HFF-Myc (cell line): Measurements from ENCODE around the gene PLEKHM1.
"Not testable (repeated sequence)": the region's sequence is repeated elsewhere in the genome, so short reads cannot be mapped to it uniquely, and the experiment has no call there.

Experiments
- DNase-seq: peaks from one replicate; pipeline ENCODE4 v3.0.0-alpha.2; 2011; ENCODE audit warnings: low read depth; ENCODE audit errors: extremely low read depth
- H3K4me3 ChIP-seq: replicated peaks from 2 replicates; pipeline ENCODE4 v1.5.1; 2011; ENCODE audit warnings: low read depth, mild to moderate bottlenecking, control low read depth, low read length
- TF ChIP-seq, protein P1 (sequence below): IDR thresholded peaks from 2 replicates; pipeline ENCODE4 v1.5.1; 2012; ENCODE audit warnings: mild to moderate bottlenecking, low read depth, low read length, control low read depth; ENCODE audit errors: missing control alignments

The PLEKHM1 gene

DNA sequence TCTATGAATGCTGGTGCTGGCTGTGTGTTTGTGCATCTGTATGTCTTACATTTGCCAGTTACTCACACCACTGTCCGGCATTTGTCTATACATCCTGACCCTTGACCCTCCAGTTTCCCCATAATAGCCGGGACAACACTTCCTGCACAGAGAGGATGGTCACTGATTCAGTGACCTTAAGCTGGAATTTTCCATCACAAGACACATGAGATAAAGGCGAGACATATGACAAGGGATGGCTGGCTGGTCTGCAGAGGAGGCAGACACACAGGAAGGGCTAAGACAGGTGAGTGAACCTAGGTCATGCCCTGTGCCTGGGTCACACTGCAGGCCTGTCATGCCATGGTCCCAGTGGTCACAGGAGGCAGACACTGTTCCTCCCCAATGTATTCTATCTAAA, 18.3 kb downstream of the PLEKHM1 start:
- not testable (repeated sequence) for DNase-seq, H3K4me3 ChIP-seq

GRCh38 chr17:45469204-45469563, 21.3 kb downstream of the PLEKHM1 start:
- DNase-seq, H3K4me3 ChIP-seq: not testable (repeated sequence)

DNA sequence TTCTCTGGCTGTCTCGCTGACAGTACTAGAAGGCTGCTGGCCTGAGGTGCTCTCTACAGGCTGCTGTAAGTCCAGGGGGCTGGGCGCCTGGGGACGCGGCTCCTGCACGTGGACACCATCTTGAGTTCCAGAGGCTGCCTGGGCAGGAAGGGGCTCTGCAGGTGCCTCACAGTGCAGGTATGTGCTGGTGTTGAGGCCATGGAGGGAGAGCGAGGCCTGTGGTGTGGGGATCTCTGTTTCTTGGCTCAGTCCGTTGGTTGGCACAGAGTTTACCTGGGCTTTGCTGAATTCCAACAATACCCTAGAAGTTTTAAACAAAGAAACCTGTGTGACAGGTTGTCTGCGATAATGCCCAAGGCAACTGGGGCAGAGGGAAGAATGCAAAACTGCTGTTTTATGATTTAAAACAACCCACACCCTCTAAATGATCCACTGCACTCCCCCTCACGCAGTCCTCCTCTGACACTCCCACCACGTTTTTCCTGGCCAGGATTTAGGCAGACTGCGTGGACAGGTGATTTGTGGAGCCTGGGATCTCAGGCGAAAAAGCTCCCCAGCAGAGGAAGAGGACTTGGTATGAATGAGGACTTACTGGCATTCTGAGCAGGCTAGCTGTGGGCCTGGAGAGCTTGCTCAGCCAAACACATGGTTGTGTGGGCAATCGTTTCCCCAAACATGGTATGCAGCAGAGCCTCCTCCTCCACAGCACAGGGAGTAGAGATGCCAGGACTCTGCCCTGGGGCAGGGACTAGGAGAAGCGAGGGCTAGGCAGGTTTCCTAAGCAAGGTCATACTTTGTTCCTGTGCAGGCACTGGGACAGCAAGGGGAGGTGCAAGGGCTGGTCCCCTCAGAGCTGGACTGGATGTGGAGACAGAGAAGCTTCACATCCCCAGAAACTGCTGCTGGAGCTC, 22.0 kb downstream of the PLEKHM1 start:
- H3K4me3 ChIP-seq, DNase-seq: not testable (repeated sequence)

GRCh38 chr17:45461524-45462327, 28.8 kb downstream of the PLEKHM1 start:
- not testable (repeated sequence) for DNase-seq, H3K4me3 ChIP-seq

DNA sequence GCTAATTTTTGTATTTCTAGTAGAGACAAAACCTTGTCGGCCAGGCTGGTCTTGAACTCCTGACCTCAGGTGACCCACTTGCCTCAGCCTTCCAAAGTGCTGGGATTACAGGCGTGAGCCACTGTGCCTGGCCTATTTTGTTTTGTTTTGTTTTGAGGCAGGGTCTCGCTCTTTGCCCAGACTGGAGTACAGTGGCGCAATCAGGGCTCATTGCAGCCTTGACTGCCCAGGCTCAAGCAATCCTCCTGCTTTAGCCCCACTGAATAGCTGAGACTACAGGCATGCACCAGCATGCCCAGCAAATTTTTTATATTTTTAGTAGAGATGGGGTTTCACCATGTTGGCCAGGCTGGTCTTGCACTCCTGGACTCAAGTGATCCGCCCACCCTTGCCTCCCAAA, 30.1 kb downstream of the PLEKHM1 start:
- DNase-seq, H3K4me3 ChIP-seq: not testable (repeated sequence)

- not testable (repeated sequence) for DNase-seq, H3K4me3 ChIP-seq
Measured at GRCh38 chr17:45454341-45454740, 36.2 kb downstream of the PLEKHM1 start.

- not testable (repeated sequence) for DNase-seq
Measured at GRCh38 chr17:45453731-45454130, 36.8 kb downstream of the PLEKHM1 start.

GRCh38 chr17:45453225-45453534, 37.3 kb downstream of the PLEKHM1 start:
- H3K4me3 ChIP-seq, DNase-seq: not testable (repeated sequence)

More at GRCh38 chr17:45453731-45454130, 36.8 kb downstream of the PLEKHM1 start:
- H3K4me3 ChIP-seq, result not testable (repeated sequence)

GRCh38 chr17:45452329-45453224, 37.9 kb downstream of the PLEKHM1 start:
- DNase-seq, H3K4me3 ChIP-seq: not testable (repeated sequence)

GRCh38 chr17:45451660-45452059, 38.9 kb downstream of the PLEKHM1 start:
- DNase-seq, H3K4me3 ChIP-seq: not testable (repeated sequence)

GRCh38 chr17:45451131-45451530, 39.4 kb downstream of the PLEKHM1 start:
- no peak overlapping the region for H3K4me3 ChIP-seq
- TF ChIP-seq, protein P1, sequence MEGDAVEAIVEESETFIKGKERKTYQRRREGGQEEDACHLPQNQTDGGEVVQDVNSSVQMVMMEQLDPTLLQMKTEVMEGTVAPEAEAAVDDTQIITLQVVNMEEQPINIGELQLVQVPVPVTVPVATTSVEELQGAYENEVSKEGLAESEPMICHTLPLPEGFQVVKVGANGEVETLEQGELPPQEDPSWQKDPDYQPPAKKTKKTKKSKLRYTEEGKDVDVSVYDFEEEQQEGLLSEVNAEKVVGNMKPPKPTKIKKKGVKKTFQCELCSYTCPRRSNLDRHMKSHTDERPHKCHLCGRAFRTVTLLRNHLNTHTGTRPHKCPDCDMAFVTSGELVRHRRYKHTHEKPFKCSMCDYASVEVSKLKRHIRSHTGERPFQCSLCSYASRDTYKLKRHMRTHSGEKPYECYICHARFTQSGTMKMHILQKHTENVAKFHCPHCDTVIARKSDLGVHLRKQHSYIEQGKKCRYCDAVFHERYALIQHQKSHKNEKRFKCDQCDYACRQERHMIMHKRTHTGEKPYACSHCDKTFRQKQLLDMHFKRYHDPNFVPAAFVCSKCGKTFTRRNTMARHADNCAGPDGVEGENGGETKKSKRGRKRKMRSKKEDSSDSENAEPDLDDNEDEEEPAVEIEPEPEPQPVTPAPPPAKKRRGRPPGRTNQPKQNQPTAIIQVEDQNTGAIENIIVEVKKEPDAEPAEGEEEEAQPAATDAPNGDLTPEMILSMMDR, result no peak
- no peak for DNase-seq

DNA sequence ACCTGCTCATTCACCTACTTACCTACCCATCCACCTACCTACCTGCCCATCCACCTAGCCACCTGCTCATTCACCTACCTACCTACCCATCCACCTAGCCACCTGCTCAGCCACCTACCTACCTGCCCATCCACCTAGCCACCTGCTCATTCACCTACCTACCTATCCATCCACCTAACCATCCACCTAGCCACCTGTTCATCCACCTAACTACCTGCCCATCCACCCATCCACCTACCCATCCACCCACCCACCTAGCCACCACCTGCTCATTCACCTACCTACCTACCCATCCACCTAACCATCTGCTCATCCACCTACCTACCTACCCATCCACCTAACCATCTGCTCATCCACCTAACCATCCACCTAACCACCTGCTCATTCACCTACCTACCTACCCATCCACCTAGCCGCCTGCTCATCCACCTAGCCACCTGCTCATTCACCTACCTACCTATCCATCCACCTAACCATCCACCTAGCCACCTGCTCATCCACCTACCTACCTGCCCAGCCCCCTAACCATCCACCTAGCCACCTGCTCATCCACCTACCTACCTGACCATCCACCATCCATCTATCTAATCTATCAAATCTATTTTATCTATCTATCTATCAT, 40.7 kb downstream of the PLEKHM1 start:
- DNase-seq, H3K4me3 ChIP-seq: not testable (repeated sequence)

DNA sequence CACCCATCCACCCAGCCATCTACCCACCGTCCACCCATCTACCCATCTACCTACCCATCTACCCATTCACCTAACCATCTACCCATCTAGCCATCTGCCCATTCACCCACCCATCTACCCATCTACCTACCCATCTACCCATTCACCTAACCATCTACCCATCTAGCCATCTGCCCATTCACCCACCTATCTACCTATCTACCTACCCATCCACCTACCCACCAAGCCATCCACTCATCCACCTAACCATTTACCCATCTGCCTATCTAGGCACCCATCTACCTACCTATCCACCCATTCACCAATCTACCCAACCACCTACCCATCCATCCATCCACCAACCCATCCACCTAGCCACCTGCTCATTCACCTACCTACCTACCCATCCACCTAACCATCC, 41.3 kb downstream of the PLEKHM1 start:
- not testable (repeated sequence) for H3K4me3 ChIP-seq, DNase-seq

- DNase-seq, H3K4me3 ChIP-seq: not testable (repeated sequence)
Measured at GRCh38 chr17:45448483-45448882, 42.0 kb downstream of the PLEKHM1 start.

- not testable (repeated sequence) for H3K4me3 ChIP-seq, DNase-seq
Measured at GRCh38 chr17:45448066-45448465, 42.5 kb downstream of the PLEKHM1 start.

DNA sequence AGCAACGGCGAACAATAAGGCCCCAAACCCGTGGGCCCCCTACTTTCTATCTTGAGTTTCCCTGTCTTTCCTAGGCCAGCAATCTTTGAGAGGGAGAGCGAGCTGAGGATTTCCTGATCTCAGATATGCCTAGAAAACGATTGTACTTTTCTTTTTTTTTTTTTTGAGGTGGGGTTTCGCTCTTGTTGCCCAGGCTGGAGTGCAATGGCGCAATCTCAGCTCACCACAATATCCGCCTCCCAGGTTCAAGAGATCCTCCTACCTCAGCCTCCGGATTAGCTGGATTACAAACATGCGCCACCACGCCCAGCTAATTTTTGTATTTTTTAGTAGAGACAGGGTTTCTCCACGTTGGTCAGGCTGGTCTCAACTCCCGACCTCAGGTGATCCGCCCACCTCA, 42.9 kb downstream of the PLEKHM1 start:
- not testable (repeated sequence) for DNase-seq, H3K4me3 ChIP-seq
